ENCODE measurements around the gene ZIC2. TPM values are rescaled to one million over a fixed set of nuclear protein-coding genes. Genes with fewer than 3 reads are reported as not detected.
A peak's percentile ranks its signal among the peaks of the same experiment; 100 is the strongest.

The ZIC2 gene
- polyA plus RNA-seq, 1 donor from 2014 or later = 10.6 TPM

- peaks cover 79% of the 10 kb centered on the region for H3K27me3 ChIP-seq (ENCODE audit: insufficient read depth, low read depth, low read length)
- peaks cover 4% of the 10 kb centered on the region for H3K9me3 ChIP-seq (ENCODE audit: low read length)
- no peaks in the 10 kb centered on the region for H3F3A ChIP-seq (ENCODE audit: insufficient read depth, low read length, poor library complexity, severe bottlenecking)
- no peak overlapping the region for H2AFZ ChIP-seq (ENCODE audit: low read depth, low read length)
- H4K20me1 ChIP-seq (ENCODE audit: insufficient read depth) = no peaks in the 10 kb centered on the region
- no peak overlapping the region for H3K4me2 ChIP-seq (ENCODE audit: low read length)
- TF ChIP-seq EP300 (conservative IDR thresholded peaks at IDR 0.05; ENCODE audit: poor library complexity, severe bottlenecking) (no peak), CTCF (IDR thresholded peaks at IDR 0.05; ENCODE audit: poor library complexity, severe bottlenecking) (peak; percentile 53)
- H3K36me3 ChIP-seq (ENCODE audit: insufficient read depth, low read length) = no peaks in the 10 kb centered on the region
- H3K9ac ChIP-seq (ENCODE audit: low read length) = no peak overlapping the region
- H3K9me2 ChIP-seq (ENCODE audit: insufficient read depth, low read length) = no peaks in the 10 kb centered on the region
- peaks cover 31% of the 10 kb centered on the region for H3K79me2 ChIP-seq (replicated peaks; ENCODE audit: insufficient read depth, low read length)
- peak overlapping the region; percentile 30 for H3K4me3 ChIP-seq (ENCODE audit: low read length)
- H3K27ac ChIP-seq (ENCODE audit: low read length) = no peak overlapping the region
Observed at GRCh38 chr13:99959540-99960230, 21.9 kb upstream of the ZIC2 start.

GRCh38 chr13:99960663-99961311 is 20.8 kb upstream of the ZIC2 start:
- Histone ChIP-seq H3K27me3 (ENCODE audit: insufficient read depth, low read depth, low read length) (peaks cover 69% of the 10 kb centered on the region), H3K9ac (ENCODE audit: low read length) (no peak overlapping the region), H3K9me3 (ENCODE audit: low read length) (no peaks in the 10 kb centered on the region), H3K4me3 (ENCODE audit: low read length) (no peak overlapping the region), H3K36me3 (ENCODE audit: insufficient read depth, low read length) (no peaks in the 10 kb centered on the region), H4K20me1 (ENCODE audit: insufficient read depth) (no peaks in the 10 kb centered on the region), H3F3A (ENCODE audit: insufficient read depth, low read length, poor library complexity, severe bottlenecking) (no peaks in the 10 kb centered on the region), H3K79me2 (replicated peaks; ENCODE audit: insufficient read depth, low read length) (peaks cover 41% of the 10 kb centered on the region), H3K9me2 (ENCODE audit: insufficient read depth, low read length) (no peaks in the 10 kb centered on the region), H3K4me2 (ENCODE audit: low read length) (no peak overlapping the region), H3K27ac (ENCODE audit: low read length) (no peak overlapping the region), H2AFZ (ENCODE audit: low read depth, low read length) (no peak overlapping the region)
- TF ChIP-seq POLR2AphosphoS5 (IDR thresholded peaks at IDR 0.05) = no peak
- no peak for TF ChIP-seq EP300 (conservative IDR thresholded peaks at IDR 0.05; ENCODE audit: poor library complexity, severe bottlenecking)
- no peak for TF ChIP-seq EZH2 (IDR thresholded peaks at IDR 0.05; ENCODE audit: borderline replicate concordance, insufficient read depth, low read length, poor library complexity, severe bottlenecking)
- TF ChIP-seq TAF1 (IDR thresholded peaks at IDR 0.05; ENCODE audit: low read depth) = no peak
- TF ChIP-seq SMC3 (conservative IDR thresholded peaks at IDR 0.05; ENCODE audit: poor library complexity) = no peak
- no peak for TF ChIP-seq RAD21 (conservative IDR thresholded peaks at IDR 0.05)
- no peak for TF ChIP-seq MXI1 (conservative IDR thresholded peaks at IDR 0.05; ENCODE audit: poor library complexity, severe bottlenecking)
- no peak for TF ChIP-seq REST (IDR thresholded peaks at IDR 0.05; ENCODE audit: borderline replicate concordance)
- TF ChIP-seq CTCF (IDR thresholded peaks at IDR 0.05; ENCODE audit: poor library complexity, severe bottlenecking) = no peak
